Suprapubic skin (tissue), 4 donors: Measurements from ENCODE around the gene FAM167B. TPM values are rescaled to one million over a fixed set of nuclear protein-coding genes. Genes with fewer than 3 reads are reported as not detected.
A peak's percentile ranks its signal among the peaks of the same experiment; 100 is the strongest.

ENCODE experiments used
- DNase-seq, 2 donors: peaks; one replicate each; pipeline ENCODE4 v3.0.0-alpha.2; 2019; ENCODE audit warnings: low spot score in 2 of 2
- H3K27ac ChIP-seq: fragments of 200-600 bp; sonication (generic); one replicate; pipeline ENCODE4 v1.5.1; 2019
- H3K27me3 ChIP-seq: fragments of 200-600 bp; sonication (generic); one replicate; pipeline ENCODE4 v1.5.1; 2019
- H3K36me3 ChIP-seq: fragments of 200-600 bp; sonication (generic); one replicate; pipeline ENCODE4 v1.5.1; 2019
- H3K4me1 ChIP-seq: fragments of 200-600 bp; sonication (generic); one replicate; pipeline ENCODE4 v1.5.1; 2019
- H3K4me3 ChIP-seq: fragments of 200-600 bp; sonication (generic); one replicate; pipeline ENCODE4 v1.5.1; 2019; ENCODE audit warnings: mild to moderate bottlenecking
- H3K9me3 ChIP-seq: fragments of 200-600 bp; sonication (generic); one replicate; pipeline ENCODE4 v1.5.1; 2019
- EP300 ChIP-seq: sonication (generic); formaldehyde crosslinking; IDR thresholded peaks from one replicate; pipeline ENCODE4 v1.6.1; 2017; ENCODE audit warnings: antibody characterized with exemption
- POLR2A ChIP-seq, 2 donors: fragments of 450-650 bp; IDR thresholded peaks; one replicate each; pipeline ENCODE4 v1.6.1; 2017; ENCODE audit warnings: antibody characterized with exemption in 2 of 2, mild to moderate bottlenecking in 2 of 2, moderate library complexity in 2 of 2
- POLR2AphosphoS5 ChIP-seq, 3 donors: sonication (generic); formaldehyde crosslinking; IDR thresholded peaks; one replicate each; pipeline ENCODE4 v1.6.1; 2017; ENCODE audit warnings: antibody characterized with exemption in 3 of 3
- WGBS: methylation state at CpG from one replicate; pipeline ENCODE4 v1.1.5; 2018; 5-methylcytosine and 5-hydroxymethylcytosine counted together
- total RNA-seq, 4 donors: library from RNA; depleted of rRNA; stranded (reverse); fragments of >200 nt; gene quantifications; one replicate each; pipeline ENCODE4 v1.1.0, GENCODE V29; 2016
- TF ChIP-seq, protein P1 (sequence below), 2 donors: fragments of 200-600 bp in 1 of 2; fragments of 450-650 bp in 1 of 2; sonication (generic) in 1 of 2; IDR thresholded peaks; one replicate each; pipeline ENCODE4 v1.5.1; 2016 to 2019; ENCODE audit warnings: antibody characterized with exemption in 2 of 2, mild to moderate bottlenecking in 1 of 2, moderate library complexity in 1 of 2

Gene FAM167B
- total RNA-seq: 1 to 10 TPM in 2 of 4 donors, not detected in 2; 1.5 TPM

- 17% methylated on average over 3 of the region's 3 CpGs for WGBS
- H3K27ac ChIP-seq: peak within 1 kb of the TSS; percentile 23
- peaks cover 41% of the 10 kb centered on the region for H3K4me1 ChIP-seq
- H3K36me3 ChIP-seq: no peaks in the 10 kb centered on the region
- no peaks in the 10 kb centered on the region for H3K27me3 ChIP-seq
- H3K9me3 ChIP-seq: no peaks in the 10 kb centered on the region
- peak in 1 of 2 donors; percentile 72 for DNase-seq
- no peak within 1 kb of the TSS for H3K4me3 ChIP-seq
- no peak for TF ChIP-seq POLR2A (IDR thresholded peaks at IDR 0.05)
- TF ChIP-seq, protein P1, sequence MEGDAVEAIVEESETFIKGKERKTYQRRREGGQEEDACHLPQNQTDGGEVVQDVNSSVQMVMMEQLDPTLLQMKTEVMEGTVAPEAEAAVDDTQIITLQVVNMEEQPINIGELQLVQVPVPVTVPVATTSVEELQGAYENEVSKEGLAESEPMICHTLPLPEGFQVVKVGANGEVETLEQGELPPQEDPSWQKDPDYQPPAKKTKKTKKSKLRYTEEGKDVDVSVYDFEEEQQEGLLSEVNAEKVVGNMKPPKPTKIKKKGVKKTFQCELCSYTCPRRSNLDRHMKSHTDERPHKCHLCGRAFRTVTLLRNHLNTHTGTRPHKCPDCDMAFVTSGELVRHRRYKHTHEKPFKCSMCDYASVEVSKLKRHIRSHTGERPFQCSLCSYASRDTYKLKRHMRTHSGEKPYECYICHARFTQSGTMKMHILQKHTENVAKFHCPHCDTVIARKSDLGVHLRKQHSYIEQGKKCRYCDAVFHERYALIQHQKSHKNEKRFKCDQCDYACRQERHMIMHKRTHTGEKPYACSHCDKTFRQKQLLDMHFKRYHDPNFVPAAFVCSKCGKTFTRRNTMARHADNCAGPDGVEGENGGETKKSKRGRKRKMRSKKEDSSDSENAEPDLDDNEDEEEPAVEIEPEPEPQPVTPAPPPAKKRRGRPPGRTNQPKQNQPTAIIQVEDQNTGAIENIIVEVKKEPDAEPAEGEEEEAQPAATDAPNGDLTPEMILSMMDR (IDR thresholded peaks at IDR 0.05): no peak
- TF ChIP-seq POLR2AphosphoS5 (IDR thresholded peaks at IDR 0.05): no peak
- no peak for TF ChIP-seq EP300
These were observed at the start of gene FAM167B for GRCh38 chr1:32246888-32247273. Gene FAM167B (plus strand): TSS chr1:32247222. CDS start chr1:32247422, 200 bp downstream.

DNA sequence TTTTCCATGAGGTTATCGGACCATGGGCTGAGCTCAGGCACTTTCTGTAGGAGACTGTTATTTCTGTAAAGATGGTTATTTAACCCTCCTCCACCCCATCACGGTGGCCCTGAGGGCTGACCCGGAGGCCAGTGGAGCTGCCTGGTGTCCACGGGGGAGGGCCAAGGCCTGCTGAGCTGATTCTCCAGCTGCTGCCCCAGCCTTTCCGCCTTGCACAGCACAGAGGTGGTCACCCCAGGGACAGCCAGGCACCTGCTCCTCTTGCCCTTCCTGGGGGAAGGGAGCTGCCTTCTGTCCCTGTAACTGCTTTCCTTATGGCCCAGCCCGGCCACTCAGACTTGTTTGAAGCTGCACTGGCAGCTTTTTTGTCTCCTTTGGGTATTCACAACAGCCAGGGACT is 49.2 kb upstream of the FAM167B start:
- Histone ChIP-seq H3K4me3 (no peak overlapping the region), H3K27me3 (no peaks in the 10 kb centered on the region), H3K9me3 (no peaks in the 10 kb centered on the region), H3K36me3 (peaks cover 51% of the 10 kb centered on the region), H3K27ac (no peak overlapping the region), H3K4me1 (peaks cover 37% of the 10 kb centered on the region)
- 67% methylated on average over 6 of the region's 6 CpGs for WGBS
- TF ChIP-seq, protein P1 (IDR thresholded peaks at IDR 0.05): no peak
- TF ChIP-seq POLR2A (IDR thresholded peaks at IDR 0.05) (no peak), EP300 (no peak)
- DNase-seq: no peak

GRCh38 chr1:32198237-32199042 is 48.6 kb upstream of the FAM167B start:
- peaks cover 45% of the 10 kb centered on the region for H3K36me3 ChIP-seq
- no peak overlapping the region for H3K27ac ChIP-seq
- DNase-seq: no peak
- no peaks in the 10 kb centered on the region for H3K9me3 ChIP-seq
- no peak for TF ChIP-seq EP300
- TF ChIP-seq POLR2A (IDR thresholded peaks at IDR 0.05): no peak
- WGBS: 77% methylated on average over 3 of the region's 3 CpGs
- H3K4me3 ChIP-seq: no peak overlapping the region
- peaks cover 37% of the 10 kb centered on the region for H3K4me1 ChIP-seq
- H3K27me3 ChIP-seq: no peaks in the 10 kb centered on the region

DNA sequence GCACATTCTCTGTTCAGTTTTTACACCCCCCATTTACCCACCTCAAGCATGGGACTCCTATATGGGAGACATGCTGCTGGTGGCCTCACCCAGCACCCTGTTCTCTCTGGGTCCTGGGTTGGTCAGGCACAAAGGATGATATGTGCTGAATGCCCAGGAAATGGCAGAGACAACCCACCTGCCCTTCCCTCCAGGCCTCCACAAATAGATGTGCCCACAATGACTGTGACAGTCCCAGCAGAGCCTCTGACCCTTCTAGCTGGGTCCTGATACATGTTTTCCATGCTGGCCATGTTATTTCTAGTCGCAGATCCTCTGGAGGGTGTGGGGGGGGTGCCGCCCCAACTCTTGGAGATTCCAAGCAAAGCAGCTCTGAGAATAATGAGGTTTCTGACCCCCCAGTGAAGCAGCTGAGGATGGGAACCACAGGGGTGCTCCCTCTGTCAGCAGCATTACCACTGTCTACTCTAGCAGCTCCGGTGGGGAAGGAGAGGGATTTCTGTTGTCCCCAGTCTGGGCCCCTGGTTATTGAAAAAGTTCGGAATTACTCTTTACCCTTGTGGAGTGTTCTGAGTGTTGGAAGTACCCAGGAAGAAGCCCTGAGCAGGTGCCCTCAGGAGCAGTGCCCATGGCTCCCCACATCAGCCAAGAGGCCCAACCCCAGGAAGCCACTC is 47.8 kb upstream of the FAM167B start:
- Histone ChIP-seq H3K27me3 (no peaks in the 10 kb centered on the region), H3K36me3 (peaks cover 37% of the 10 kb centered on the region), H3K4me3 (no peak overlapping the region), H3K27ac (no peak overlapping the region), H3K9me3 (no peaks in the 10 kb centered on the region), H3K4me1 (peaks cover 37% of the 10 kb centered on the region)
- DNase-seq: no peak
- TF ChIP-seq EP300: no peak
- TF ChIP-seq, protein P1 (IDR thresholded peaks at IDR 0.05): no peak
- TF ChIP-seq POLR2AphosphoS5 (IDR thresholded peaks at IDR 0.05): no peak
- 45% methylated on average over 4 of the region's 4 CpGs for WGBS

- 10% methylated on average over 2 of the region's 6 CpGs for WGBS
- no peaks in the 10 kb centered on the region for H3K27me3 ChIP-seq
- peak overlapping the region; percentile 71 for H3K27ac ChIP-seq
- H3K36me3 ChIP-seq: peaks cover 32% of the 10 kb centered on the region
- H3K4me3 ChIP-seq: peak overlapping the region; percentile 57
- TF ChIP-seq EP300 (no peak), POLR2A (IDR thresholded peaks at IDR 0.05) (no peak), POLR2AphosphoS5 (IDR thresholded peaks at IDR 0.05) (no peak)
- TF ChIP-seq, protein P1 (IDR thresholded peaks at IDR 0.05): no peak
- no peak for DNase-seq
- peaks cover 38% of the 10 kb centered on the region for H3K4me1 ChIP-seq
- H3K9me3 ChIP-seq: no peaks in the 10 kb centered on the region
These were observed 47.3 kb upstream of the FAM167B start for GRCh38 chr1:32199717-32200072.
